Activated CD4-positive, alpha-beta T cell treated with anti-CD3 and anti-CD28 coated beads, Interleukin-2, amount 10 ng/mL, durations not matched to agents 7 days and 5 days (primary cell): ENCODE results near the gene PPM1F. TPM values are rescaled to one million over a fixed set of nuclear protein-coding genes. Genes with fewer than 3 reads are reported as not detected.
"Not testable (repeated sequence)": the region's sequence is repeated elsewhere in the genome, so short reads cannot be mapped to it uniquely, and the experiment has no call there.

Experiments
- CTCF ChIA-PET: fragments of 350-600 bp; sonication (Branson Sonifier 250); formaldehyde crosslinking; loops from one replicate; lab custom pipeline; 2021; ENCODE audit warnings: antibody characterized with exemption; lab: Charles Lee
- POLR2A ChIA-PET: fragments of 350-600 bp; sonication (Branson Sonifier 250); formaldehyde crosslinking; loops from one replicate; lab custom pipeline; 2021; ENCODE audit warnings: antibody characterized with exemption; lab: Charles Lee
- DNase-seq: peaks from one replicate; pipeline ENCODE4 v3.0.0-alpha.2; 2020
- H3K27ac Mint-ChIP-seq: one replicate; pipeline ENCODE4 v1.8.0; 2021; ENCODE audit warnings: mild to moderate bottlenecking, moderate library complexity, mixed read lengths
- H3K27me3 Mint-ChIP-seq: one replicate; pipeline ENCODE4 v1.8.0; 2021; ENCODE audit warnings: mixed read lengths
- H3K36me3 Mint-ChIP-seq: one replicate; pipeline ENCODE4 v1.8.0; 2021; ENCODE audit warnings: low read depth, mixed read lengths
- H3K4me1 Mint-ChIP-seq: one replicate; pipeline ENCODE4 v1.8.0; 2021; ENCODE audit warnings: mixed read lengths
- H3K4me3 Mint-ChIP-seq: one replicate; pipeline ENCODE4 v1.8.0; 2021; ENCODE audit warnings: mild to moderate bottlenecking, moderate library complexity, mixed read lengths
- H3K9me3 Mint-ChIP-seq: one replicate; pipeline ENCODE4 v1.8.0; 2021; ENCODE audit warnings: mixed read lengths
- total RNA-seq, 2 experiments: library from RNA; stranded (reverse); gene quantifications; one replicate each; pipeline ENCODE4 v1.2.3, GENCODE V29; 2021

PPM1F gene
- total RNA-seq, 2 experiments from 2014 or later, result 15.1 to 20.4 TPM

DNA sequence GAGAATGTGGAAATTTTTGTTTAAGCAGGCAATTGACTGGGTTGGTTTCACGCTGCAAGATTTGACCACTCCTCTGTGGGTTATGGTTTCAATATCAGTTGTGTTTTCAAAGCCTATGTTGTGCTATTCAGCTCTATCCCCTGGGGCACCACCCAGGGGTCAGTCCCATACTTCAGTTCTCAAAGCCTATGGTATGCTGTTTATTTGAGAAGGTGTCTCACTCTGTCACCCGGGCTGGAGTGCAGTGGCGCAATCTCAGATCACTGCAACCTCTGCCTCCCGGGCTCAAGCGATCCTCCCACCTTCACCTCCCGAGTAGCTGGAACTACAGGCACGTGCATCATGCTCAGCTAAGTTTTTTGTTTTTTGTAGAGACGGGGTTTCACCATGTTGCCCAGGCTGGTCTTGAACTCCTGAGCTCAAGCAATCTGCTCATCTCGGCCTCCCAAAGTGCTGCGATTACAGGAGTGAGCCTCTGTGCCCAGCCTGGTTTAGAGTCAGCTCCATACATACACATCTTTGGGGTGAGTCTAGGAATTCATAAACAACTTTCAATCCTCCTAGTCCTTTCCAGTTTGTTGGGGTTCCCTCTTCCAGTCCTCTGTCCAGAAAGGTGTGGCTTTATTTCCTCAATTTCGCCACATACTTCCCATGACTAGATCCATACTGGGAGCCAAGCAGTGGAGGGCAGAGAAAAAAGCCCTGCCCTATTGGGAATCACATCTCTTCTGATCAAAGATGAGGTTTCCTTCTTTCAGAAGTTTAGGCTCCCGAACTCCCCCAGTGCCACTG is 50.2 kb downstream of the PPM1F start:
- H3K9me3 Mint-ChIP-seq, result no peaks in the 10 kb centered on the region
- no peak overlapping the region for H3K4me3 Mint-ChIP-seq
- POLR2A ChIA-PET, result no interaction called here
- no peak overlapping the region for H3K27ac Mint-ChIP-seq
- no peaks in the 10 kb centered on the region for H3K27me3 Mint-ChIP-seq
- DNase-seq, result no peak
- H3K4me1 Mint-ChIP-seq, result no peaks in the 10 kb centered on the region
- CTCF ChIA-PET, result no interaction called here
- H3K36me3 Mint-ChIP-seq, result no peaks in the 10 kb centered on the region

DNA sequence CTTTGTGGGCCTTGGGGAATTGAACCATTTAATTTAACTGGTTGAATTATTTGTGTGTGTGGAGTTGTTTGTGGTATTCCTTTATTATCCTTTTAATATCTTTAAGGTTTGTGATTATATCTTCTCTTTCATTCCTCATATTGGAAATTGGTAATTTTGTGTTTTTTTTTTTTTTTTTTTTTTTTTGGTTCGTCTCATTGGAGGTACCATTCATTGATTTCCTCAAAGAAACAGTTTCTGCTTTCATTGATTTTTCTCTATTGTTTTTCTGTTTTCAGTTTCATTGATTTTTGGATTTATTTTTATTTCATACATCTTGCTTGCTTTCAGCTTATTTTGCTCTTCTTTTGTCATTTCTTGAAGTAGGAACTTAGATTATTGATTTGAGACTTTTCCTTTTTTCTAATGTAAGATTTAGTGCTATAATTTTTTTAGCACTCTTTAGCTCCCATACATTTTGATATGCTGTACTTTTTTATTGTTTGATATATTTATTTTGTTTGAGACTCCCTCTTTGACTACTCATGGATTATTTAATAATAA is 54.2 kb downstream of the PPM1F start:
- H3K9me3 Mint-ChIP-seq, result no peaks in the 10 kb centered on the region
- H3K27me3 Mint-ChIP-seq, result peaks cover 5% of the 10 kb centered on the region
- no peak overlapping the region for H3K27ac Mint-ChIP-seq
- no peaks in the 10 kb centered on the region for H3K4me1 Mint-ChIP-seq
- H3K36me3 Mint-ChIP-seq, result no peaks in the 10 kb centered on the region
- DNase-seq, result no peak
- ChIA-PET POLR2A (interaction anchor here (0.6 kb wide), 1 partner anchor 678 kb away, joined by 3 read pairs; no protein-coding TSS in a partner anchor), CTCF (interaction anchor here (0.7 to 1.4 kb wide), 3 partner anchors 9 to 1032 kb away, joined by 3 to 4 read pairs (median 3); no protein-coding TSS in a partner anchor)
- H3K4me3 Mint-ChIP-seq, result no peak overlapping the region

DNA sequence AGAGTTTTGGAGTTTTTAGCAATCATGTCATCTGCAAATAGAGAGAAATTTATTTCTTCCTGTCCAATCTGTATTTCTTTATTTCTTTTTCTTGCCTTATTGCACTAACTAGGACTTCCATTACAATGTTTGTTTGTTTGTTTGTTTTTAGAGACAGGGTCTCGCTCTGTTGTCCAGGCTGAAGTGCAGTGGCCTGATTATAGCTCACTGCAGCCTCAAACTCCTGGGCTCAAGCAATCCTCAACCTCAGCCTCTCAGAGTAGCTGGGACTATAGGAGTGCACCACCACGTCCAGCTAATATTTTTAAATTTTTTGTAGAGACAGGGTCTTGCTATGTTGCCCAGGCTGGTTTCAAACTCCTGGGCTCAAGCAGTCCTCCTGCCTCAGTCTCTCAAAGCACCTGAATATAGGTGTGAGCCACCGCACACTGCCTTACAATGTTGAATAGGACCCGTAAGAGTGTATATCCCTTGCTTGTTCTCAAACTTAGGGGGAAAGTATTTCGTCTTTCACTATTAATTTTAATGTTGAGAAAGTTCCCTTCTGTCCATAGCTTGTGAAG is 55.6 kb downstream of the PPM1F start:
- H3K36me3 Mint-ChIP-seq, result no peaks in the 10 kb centered on the region
- CTCF ChIA-PET, result interaction anchor here (0.8 kb wide), 1 partner anchor 9 kb away, joined by 6 read pairs; no protein-coding TSS in a partner anchor
- no peak overlapping the region for H3K4me3 Mint-ChIP-seq
- H3K9me3 Mint-ChIP-seq, result no peaks in the 10 kb centered on the region
- POLR2A ChIA-PET, result no interaction called here
- H3K27me3 Mint-ChIP-seq, result peaks cover 5% of the 10 kb centered on the region
- H3K27ac Mint-ChIP-seq, result no peak overlapping the region
- no peak for DNase-seq
- no peaks in the 10 kb centered on the region for H3K4me1 Mint-ChIP-seq

DNA sequence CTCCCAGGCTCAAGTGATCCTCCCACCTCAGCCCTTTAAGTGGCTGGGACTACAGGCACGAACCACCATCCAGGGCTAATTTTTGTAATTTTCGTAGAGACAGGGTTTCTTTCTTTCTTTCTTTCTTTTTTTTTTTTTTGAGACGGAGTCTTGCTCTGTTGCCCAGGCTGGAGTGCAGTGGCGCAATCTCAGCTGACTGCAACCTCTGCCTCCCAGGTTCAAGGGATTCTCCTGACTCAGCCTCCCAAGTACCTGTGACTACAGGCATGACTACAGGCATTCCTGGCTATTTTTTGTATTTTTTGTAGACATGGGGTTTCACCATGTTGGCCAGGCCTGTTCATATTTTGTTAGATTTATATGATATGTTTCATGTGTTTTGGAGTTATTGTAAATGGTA is 56.4 kb downstream of the PPM1F start:
- H3K4me3 Mint-ChIP-seq, POLR2A ChIA-PET, H3K27me3 Mint-ChIP-seq, H3K27ac Mint-ChIP-seq, CTCF ChIA-PET, H3K4me1 Mint-ChIP-seq, H3K9me3 Mint-ChIP-seq, H3K36me3 Mint-ChIP-seq, DNase-seq: not testable (repeated sequence)

DNA sequence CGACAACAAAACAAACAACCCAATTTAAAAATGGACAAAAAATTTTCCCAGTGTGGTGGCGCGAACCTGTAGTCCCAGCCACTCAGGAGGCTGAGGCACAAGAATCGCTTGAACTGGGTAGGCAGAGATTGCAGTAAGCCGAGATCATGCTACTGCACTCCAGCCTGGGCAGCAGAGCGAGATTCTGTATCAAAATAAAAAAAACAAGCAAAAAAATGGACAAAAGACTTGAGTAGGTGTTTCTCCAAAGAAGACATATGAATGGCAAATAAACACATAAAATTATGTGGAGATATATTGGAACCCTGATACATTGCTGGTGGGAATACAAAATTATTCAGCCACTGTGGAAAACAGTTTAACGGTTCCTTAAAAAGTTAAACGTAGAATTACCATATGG is 57.8 kb downstream of the PPM1F start:
- Mint-ChIP-seq H3K9me3 (no peaks in the 10 kb centered on the region), H3K36me3 (no peaks in the 10 kb centered on the region), H3K27ac (no peak overlapping the region), H3K27me3 (peaks cover 5% of the 10 kb centered on the region), H3K4me3 (no peak overlapping the region), H3K4me1 (no peaks in the 10 kb centered on the region)
- ChIA-PET CTCF (no interaction called here), POLR2A (no interaction called here)
- no peak for DNase-seq

DNA sequence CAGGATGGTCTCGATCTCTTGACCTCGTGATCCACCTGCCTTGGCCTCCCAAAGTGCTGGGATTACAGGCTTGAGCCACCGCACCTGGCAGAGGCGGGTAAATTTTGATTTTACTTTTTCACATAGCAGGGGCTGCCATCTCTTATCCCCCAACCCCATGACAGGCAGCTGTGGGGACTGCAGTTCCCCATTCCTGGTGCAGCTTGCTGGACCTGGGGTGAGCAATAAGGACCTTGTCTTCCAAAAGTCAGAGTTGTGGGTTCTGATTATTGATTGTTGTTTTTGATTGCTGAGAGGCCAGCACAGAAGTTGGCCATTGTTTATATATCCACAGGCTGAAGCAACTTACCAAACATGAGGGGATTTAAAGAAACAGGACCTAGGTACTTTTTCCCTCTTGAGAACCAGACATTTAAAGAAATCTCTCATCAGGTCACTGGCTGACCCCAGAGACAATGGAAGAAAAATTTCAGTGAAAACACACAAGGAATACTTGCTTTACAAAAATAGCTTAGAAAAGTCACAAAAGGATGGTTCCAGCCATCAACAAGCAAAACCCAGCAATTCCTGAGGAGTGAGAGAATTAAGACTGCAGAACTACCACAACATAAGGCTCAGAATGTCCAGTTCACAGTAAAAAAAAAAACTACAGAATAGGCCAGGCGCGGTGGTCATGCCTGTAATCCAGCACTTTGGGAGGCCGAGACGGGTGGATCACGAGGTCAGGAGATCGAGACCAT is 63.2 kb downstream of the PPM1F start:
- no peak overlapping the region for H3K4me3 Mint-ChIP-seq
- POLR2A ChIA-PET, result no interaction called here
- CTCF ChIA-PET, result interaction anchor here (1.5 kb wide), 1 partner anchor 9 kb away, joined by 3 read pairs; no protein-coding TSS in a partner anchor
- no peaks in the 10 kb centered on the region for H3K36me3 Mint-ChIP-seq
- peaks cover 5% of the 10 kb centered on the region for H3K27me3 Mint-ChIP-seq
- DNase-seq, result no peak
- H3K9me3 Mint-ChIP-seq, result no peaks in the 10 kb centered on the region
- no peak overlapping the region for H3K27ac Mint-ChIP-seq
- H3K4me1 Mint-ChIP-seq, result no peaks in the 10 kb centered on the region

DNA sequence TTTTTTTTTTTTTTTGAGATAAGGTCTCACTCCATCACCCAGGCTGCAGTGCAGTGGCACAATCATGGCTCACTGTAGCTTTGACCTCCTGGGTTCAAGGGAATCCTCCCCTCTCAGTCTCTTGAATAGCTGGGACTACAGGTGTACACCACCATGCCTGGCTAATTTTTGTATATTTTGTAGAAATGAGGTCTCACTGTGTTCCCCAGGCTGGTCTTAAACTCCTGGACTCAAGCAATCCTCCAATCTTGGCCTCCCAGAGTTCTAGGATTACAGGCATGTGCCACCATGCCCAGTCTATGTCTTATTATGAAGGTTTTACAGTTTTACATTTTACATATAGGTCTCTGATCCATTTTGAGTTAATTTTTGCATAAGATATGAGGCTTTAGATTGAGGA is 64.8 kb downstream of the PPM1F start:
- ChIA-PET POLR2A (interaction anchor here (0.6 kb wide), 1 partner anchor 8 kb away, joined by 7 read pairs; no protein-coding TSS in a partner anchor), CTCF (interaction anchor here (0.6 to 0.7 kb wide), 2 partner anchors 9 to 149 kb away, joined by 4 to 6 read pairs; no protein-coding TSS in a partner anchor)
- H3K9me3 Mint-ChIP-seq, result no peaks in the 10 kb centered on the region
- DNase-seq, result no peak
- no peaks in the 10 kb centered on the region for H3K4me1 Mint-ChIP-seq
- H3K4me3 Mint-ChIP-seq, result no peak overlapping the region
- no peak overlapping the region for H3K27ac Mint-ChIP-seq
- no peaks in the 10 kb centered on the region for H3K36me3 Mint-ChIP-seq
- H3K27me3 Mint-ChIP-seq, result no peaks in the 10 kb centered on the region

DNA sequence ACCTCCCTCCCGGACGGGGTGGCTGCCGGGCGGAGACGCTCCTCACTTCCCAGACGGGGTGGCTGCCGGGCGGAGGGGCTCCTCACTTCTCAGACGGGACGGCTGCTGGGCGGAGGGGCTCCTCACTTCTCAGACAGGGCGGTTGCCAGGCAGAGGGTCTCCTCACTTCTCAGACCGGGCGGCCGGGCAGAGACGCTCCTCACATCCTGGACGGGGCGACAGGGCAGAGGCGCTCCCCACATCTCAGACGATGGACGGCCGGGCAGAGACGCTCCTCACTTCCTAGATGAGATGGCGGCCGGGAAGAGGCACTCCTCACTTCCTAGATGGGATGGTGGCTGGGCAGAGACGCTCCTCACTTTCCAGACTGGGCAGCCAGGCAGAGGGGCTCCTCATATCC is 68.7 kb downstream of the PPM1F start:
- H3K4me3 Mint-ChIP-seq, CTCF ChIA-PET, H3K4me1 Mint-ChIP-seq, H3K9me3 Mint-ChIP-seq, DNase-seq, H3K36me3 Mint-ChIP-seq, H3K27me3 Mint-ChIP-seq, H3K27ac Mint-ChIP-seq, POLR2A ChIA-PET: not testable (repeated sequence)

DNA sequence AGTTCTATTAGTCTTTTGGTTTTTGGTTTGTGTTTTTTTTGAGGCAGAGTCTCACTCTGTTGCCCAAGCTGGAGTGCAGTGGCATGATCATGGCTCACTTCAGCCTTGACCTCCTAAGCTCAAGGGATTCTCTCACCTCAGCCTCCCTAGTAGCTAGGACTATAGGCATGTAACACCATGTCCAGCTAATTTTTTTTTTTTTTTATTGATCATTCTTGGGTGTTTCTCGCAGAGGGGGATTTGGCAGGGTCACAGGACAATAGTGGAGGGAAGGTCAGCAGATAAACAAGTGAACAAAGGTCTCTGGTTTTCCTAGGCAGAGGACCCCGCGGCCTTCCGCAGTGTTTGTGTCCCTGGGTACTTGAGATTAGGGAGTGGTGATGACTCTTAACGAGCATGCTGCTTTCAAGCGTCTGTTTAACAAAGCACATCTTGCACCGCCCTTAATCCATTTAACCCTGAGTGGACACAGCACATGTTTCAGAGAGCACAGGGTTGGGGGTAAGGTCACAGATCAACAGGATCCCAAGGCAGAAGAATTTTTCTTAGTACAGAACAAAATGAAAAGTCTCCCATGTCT is 69.8 kb downstream of the PPM1F start:
- H3K27ac Mint-ChIP-seq, H3K36me3 Mint-ChIP-seq, H3K9me3 Mint-ChIP-seq, H3K27me3 Mint-ChIP-seq, DNase-seq, POLR2A ChIA-PET, H3K4me3 Mint-ChIP-seq, CTCF ChIA-PET, H3K4me1 Mint-ChIP-seq: not testable (repeated sequence)

DNA sequence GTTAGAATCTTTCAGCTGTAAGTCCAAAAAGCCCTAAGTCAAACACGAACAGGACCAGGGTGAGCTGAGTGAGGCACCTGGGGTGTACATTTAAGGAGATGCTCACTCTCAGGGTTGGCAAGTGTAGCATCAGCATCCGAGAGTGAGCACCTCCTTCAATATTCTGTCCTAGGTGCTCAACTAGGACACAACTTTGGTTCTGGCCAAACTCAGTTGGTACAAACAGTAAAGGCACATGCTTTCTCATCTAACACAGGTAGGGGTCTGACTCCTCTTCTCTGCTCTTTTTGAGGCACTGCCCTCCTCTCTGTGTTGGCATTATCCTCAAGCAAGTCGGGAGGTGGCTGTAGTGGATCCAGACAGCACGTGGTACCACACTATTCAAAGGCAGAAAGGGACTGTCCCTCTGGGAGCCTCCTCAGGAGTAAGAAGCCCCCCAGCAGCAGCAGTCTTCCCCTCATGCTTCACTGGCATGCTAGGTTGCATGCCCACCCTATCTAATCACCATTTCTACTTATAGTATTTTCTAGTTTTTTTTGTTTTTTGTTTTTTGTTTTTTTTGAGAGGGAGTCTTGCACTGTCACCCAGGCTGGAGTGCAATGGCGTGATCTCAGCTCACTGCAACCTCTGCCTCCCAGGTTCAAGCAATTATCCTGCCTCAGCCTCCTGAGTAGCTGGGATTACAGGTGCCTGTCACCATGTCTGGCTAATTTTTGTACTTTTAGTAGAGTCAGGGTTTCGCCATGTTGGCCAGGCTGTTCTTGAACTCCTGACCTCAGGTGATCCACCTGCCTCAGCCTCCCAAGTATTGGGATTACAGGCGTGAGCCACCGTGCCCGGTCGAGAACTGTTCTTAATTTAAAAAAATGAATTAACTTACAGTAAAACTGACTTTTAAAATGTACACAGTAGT is 70.6 kb downstream of the PPM1F start:
- Mint-ChIP-seq H3K4me1 (peaks cover 2% of the 10 kb centered on the region), H3K4me3 (no peak overlapping the region), H3K27ac (no peak overlapping the region), H3K9me3 (no peaks in the 10 kb centered on the region), H3K36me3 (no peaks in the 10 kb centered on the region), H3K27me3 (no peaks in the 10 kb centered on the region)
- ChIA-PET POLR2A (no interaction called here), CTCF (no interaction called here)
- DNase-seq, result no peak

DNA sequence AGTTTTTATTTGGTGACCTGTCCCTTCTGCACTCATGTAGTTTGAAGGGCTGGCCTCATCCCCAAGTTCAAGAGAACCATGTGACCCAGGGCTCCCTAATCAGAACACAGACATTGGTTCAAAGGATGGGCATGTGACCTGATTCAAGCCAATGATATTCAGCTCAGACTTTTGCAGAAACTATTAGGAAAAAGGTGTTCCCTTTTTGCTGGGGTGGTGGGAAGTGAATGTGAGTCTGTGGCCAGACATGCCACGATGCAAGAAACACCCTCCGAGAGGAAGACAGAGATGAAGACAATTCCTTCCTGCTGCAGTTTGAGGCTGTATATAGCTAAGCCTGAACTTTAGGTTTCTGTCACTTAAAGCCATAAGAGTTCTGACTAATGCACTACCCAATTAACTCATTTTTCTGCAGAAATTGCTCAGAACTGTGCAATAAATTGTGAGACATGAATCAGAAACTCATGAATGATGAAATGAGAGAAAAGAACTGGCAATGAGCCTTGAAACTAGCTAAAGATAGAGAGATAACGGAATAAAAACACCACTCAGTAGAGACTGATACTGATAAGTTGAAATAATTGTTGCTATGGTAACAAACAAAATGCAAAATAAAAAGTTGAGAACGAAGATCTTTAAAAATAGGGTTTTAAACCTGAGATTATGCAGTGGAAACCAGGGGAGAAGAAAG is 76.0 kb downstream of the PPM1F start:
- ChIA-PET POLR2A (interaction anchor here (0.6 kb wide), 1 partner anchor 372 kb away, joined by 6 read pairs; no protein-coding TSS in a partner anchor), CTCF (interaction anchor here (0.6 kb wide), 1 partner anchor 48 kb away, joined by 3 read pairs; no protein-coding TSS in a partner anchor)
- Mint-ChIP-seq H3K27ac (no peak overlapping the region), H3K27me3 (no peaks in the 10 kb centered on the region), H3K36me3 (no peaks in the 10 kb centered on the region), H3K4me1 (peaks cover 13% of the 10 kb centered on the region), H3K4me3 (no peak overlapping the region), H3K9me3 (no peaks in the 10 kb centered on the region)
- DNase-seq, result no peak
